GM12878 (cell line): ENCODE measurements around the gene ARL14EP. TPM values are rescaled to one million over a fixed set of nuclear protein-coding genes. Genes with fewer than 3 reads are reported as not detected.

Source experiments
- ATAC-seq: fragments of 200-7000 bp; cut with Tn5 transposase; 3 replicates; pipeline ENCODE4 v1.9.1; 2020; ENCODE audit warnings: mild to moderate bottlenecking, moderate library complexity
- BruUV-seq: library from RNA; stranded (reverse); fragments of 400-500 nt; replicated peaks from 2 replicates; lab custom pipeline; 2021; lab: Mats Ljungman, UMichigan
- CTCF ChIA-PET: fragments of 300-600 bp; sonication (Branson Sonifier 250); formaldehyde crosslinking; extraction: SDS; loops from one replicate; lab custom pipeline; 2021; ENCODE audit warnings: inconsistent platforms; lab: Yijun Ruan, JAX
- POLR2A ChIA-PET: fragments of 350-600 bp; formaldehyde crosslinking; extraction: SDS; loops from one replicate; lab custom pipeline; 2021; ENCODE audit warnings: inconsistent platforms; lab: Charles Lee
- RAD21 ChIA-PET: fragments of 300-600 bp; sonication (Branson Sonifier 250); formaldehyde crosslinking; loops from one replicate; lab custom pipeline; 2023; ENCODE audit warnings: antibody characterized with exemption; ENCODE audit not compliant: unreplicated experiment; lab: Charles Lee
- SMC1A ChIA-PET: fragments of 300-600 bp; sonication (Branson Sonifier 250); formaldehyde crosslinking; loops from one replicate; lab custom pipeline; 2023; ENCODE audit not compliant: unreplicated experiment, uncharacterized antibody; lab: Charles Lee
- DNase-seq: peaks from one replicate; pipeline ENCODE4 v3.0.0-alpha.2; 2011; ENCODE audit warnings: low read depth, low spot score
- FAIRE-seq: peaks from 3 replicates; lab custom pipeline; 2011; peaks lifted over from hg19 to GRCh38; lab: Jason Lieb, UNC
- H2AFZ ChIP-seq: 2 replicates; pipeline ENCODE4 v1.6.0; 2011; ENCODE audit warnings: low read depth, low read length, control low read depth; ENCODE audit not compliant: control insufficient read depth
- H3K27ac ChIP-seq: 2 replicates; pipeline ENCODE4 v1.5.1; 2011; ENCODE audit warnings: control low read depth; ENCODE audit not compliant: control insufficient read depth, insufficient read depth
- H3K27me3 ChIP-seq, 2 experiments: replicated peaks in 1 of 2; 2 replicates each; pipeline versions ENCODE4 v1.6.0 to v1.6.1; 2011; ENCODE audit warnings: low read length in 1 of 2; ENCODE audit not compliant: control insufficient read depth in 2 of 2, insufficient read depth in 2 of 2
- H3K36me3 ChIP-seq, 2 experiments: 2 replicates each; pipeline ENCODE4 v1.5.1; 2011; ENCODE audit warnings: low read length in 1 of 2; ENCODE audit not compliant: control insufficient read depth in 2 of 2, insufficient read depth in 2 of 2
- H3K4me1 ChIP-seq: 2 replicates; pipeline ENCODE4 v1.6.1; 2011; ENCODE audit warnings: mild to moderate bottlenecking, low read length, moderate library complexity, mixed read lengths; ENCODE audit not compliant: control insufficient read depth, insufficient read depth
- H3K4me2 ChIP-seq: 2 replicates; pipeline ENCODE4 v1.6.0; 2011; ENCODE audit warnings: control low read depth; ENCODE audit not compliant: control insufficient read depth, insufficient read depth
- H3K4me3 ChIP-seq: fragments of 200-600 bp; sonication (generic); 2 replicates; pipeline ENCODE4 v1.5.1; 2016
- H3K79me2 ChIP-seq: 2 replicates; pipeline ENCODE4 v1.6.0; 2011; ENCODE audit warnings: low read length; ENCODE audit not compliant: control insufficient read depth, insufficient read depth
- H3K9ac ChIP-seq: 2 replicates; pipeline ENCODE4 v1.8.0; 2011; ENCODE audit warnings: low read length, control low read depth, mixed read lengths; ENCODE audit not compliant: control insufficient read depth, insufficient read depth
- H3K9me3 ChIP-seq: replicated peaks from 3 replicates; pipeline ENCODE4 v1.5.1; 2011; ENCODE audit warnings: mild to moderate bottlenecking, low read length; ENCODE audit not compliant: control insufficient read depth, insufficient read depth
- H4K20me1 ChIP-seq: 2 replicates; pipeline ENCODE4 v1.6.0; 2011; ENCODE audit not compliant: control insufficient read depth, insufficient read depth
- ATF3 ChIP-seq: IDR thresholded peaks from 2 replicates; pipeline ENCODE4 v1.6.1; 2011; ENCODE audit warnings: low read depth, mild to moderate bottlenecking, low read length, moderate library complexity, borderline replicate concordance; ENCODE audit errors: extremely low read depth
- BCL3 ChIP-seq: IDR thresholded peaks from 2 replicates; pipeline ENCODE4 v1.6.1; 2011; ENCODE audit warnings: borderline replicate concordance, low read depth, mild to moderate bottlenecking, moderate library complexity, low read length; ENCODE audit not compliant: insufficient read depth, poor library complexity, severe bottlenecking
- EZH2 ChIP-seq: IDR thresholded peaks from 2 replicates; pipeline ENCODE4 v1.6.1; 2012; ENCODE audit warnings: low read depth, mild to moderate bottlenecking, control low read depth, inconsistent platforms, low read length, borderline replicate concordance; ENCODE audit not compliant: control insufficient read depth
- JUNB ChIP-seq: IDR thresholded peaks from 2 replicates; pipeline ENCODE4 v1.6.1; 2016; ENCODE audit warnings: antibody characterized with exemption, mild to moderate bottlenecking
- MYB ChIP-seq: fragments of 150-350 bp; IDR thresholded peaks from 2 replicates; pipeline ENCODE4 v1.6.1; 2014; ENCODE audit warnings: mild to moderate bottlenecking, low read depth, low read length, borderline replicate concordance
- NR2C1 ChIP-seq: fragments of 450-650 bp; IDR thresholded peaks from 2 replicates; pipeline ENCODE4 v1.6.1; 2017; ENCODE audit warnings: antibody characterized with exemption, mild to moderate bottlenecking, moderate library complexity
- PBX3 ChIP-seq: IDR thresholded peaks from 2 replicates; pipeline ENCODE4 v1.6.1; 2011; ENCODE audit warnings: mild to moderate bottlenecking, low read depth, low read length, moderate library complexity; ENCODE audit not compliant: insufficient replicate concordance
- SREBF1 ChIP-seq: IDR thresholded peaks from 2 replicates; pipeline ENCODE4 v1.6.1; 2012; ENCODE audit warnings: mild to moderate bottlenecking, low read length
- ZNF207 ChIP-seq: fragments of 450-650 bp; IDR thresholded peaks from 2 replicates; pipeline ENCODE4 v1.6.1; 2014; ENCODE audit warnings: antibody characterized with exemption, mild to moderate bottlenecking, borderline replicate concordance
- WGBS: methylation state at CpG from one replicate; pipeline ENCODE4 v1.1.6; 2016; ENCODE audit warnings: low lambda C conversion rate; ENCODE audit not compliant: insufficient replicate concordance, insufficient coverage; ENCODE audit errors: missing lambda C conversion rate; 5-methylcytosine and 5-hydroxymethylcytosine counted together
- in situ Hi-C: fragments of 300-500 bp; cut with MboI; formaldehyde crosslinking; loops from 9 replicates; pipeline ENCODE4 v1.14.3; 2018; ENCODE audit warnings: mixed read lengths
- intact Hi-C: fragments of 100-400 bp; cut with micrococcal nuclease; formaldehyde crosslinking; loops from one replicate; pipeline ENCODE4 v1.14.2; 2022; ENCODE audit not compliant: unreplicated experiment
- polyA plus RNA-seq, 11 experiments: library from polyadenylated mRNA; depleted of rRNA in 4 of 11; unstranded in 6 of 11; stranded (reverse) in 5 of 11; fragments of >200 nt; fragmentation: Nextera tagmentation in 4 of 11; fragmentation: Illumina TruSeq in 1 of 11; extraction: Ambion mirVana in 4 of 11; extraction: Trizol in 1 of 11; gene quantifications; 1 replicate in 1 of 11; 2 replicates in 10 of 11; pipeline versions ENCODE4 v1.2.1 to v1.2.3, GENCODE V29; 2011 to 2016; ENCODE audit warnings: inconsistent platforms in 2 of 11, missing spikeins in 2 of 11, low read depth in 1 of 11
- total RNA-seq, 4 experiments: library from RNA; depleted of rRNA in 3 of 4; stranded (reverse); fragments of >200 nt in 3 of 4; fragmentation: Illumina TruSeq in 1 of 4; extraction: Trizol in 1 of 4; gene quantifications; 2 replicates each; pipeline versions ENCODE4 v1.2.1 to v1.2.3, GENCODE V29; 2013 to 2021

The ARL14EP gene
- total and polyA plus RNA-seq, 10 of the 15 experiments (the other 5 are each of a cell fraction or from before 2014, with no cell fraction given) = 18.1 to 59.8 (median 42.8) TPM

GRCh38 chr11:30321321-30321720, 1.6 kb upstream of the ARL14EP start:
- 60% methylated on average over 4 of the region's 4 CpGs for WGBS
- Histone ChIP-seq H3K9me3 (no peaks in the 10 kb centered on the region), H4K20me1 (no peaks in the 10 kb centered on the region), H3K79me2 (peaks cover 34% of the 10 kb centered on the region), H3K4me2 (no peak overlapping the region), H3K36me3 (no peaks in the 10 kb centered on the region), H3K4me1 (peaks cover 10% of the 10 kb centered on the region; the same call in 1 of the 2 replicates), H3K9ac (no peak overlapping the region), H3K27ac (no peak overlapping the region), H3K4me3 (no peak overlapping the region), H2AFZ (no peak overlapping the region), H3K27me3 (no peaks in the 10 kb centered on the region)
- in situ Hi-C loops (no loop called here), intact Hi-C loops (loop anchor here (10.0 kb wide), 1 partner anchor 987 kb away; no protein-coding TSS in a partner anchor)
- SMC1A ChIA-PET = interaction anchor here (3.8 to 8.2 kb wide), 2 partner anchors 13 to 19 kb away, joined by 18 to 51 read pairs; no protein-coding TSS in a partner anchor
- FAIRE-seq (no peak), DNase-seq (no peak), ATAC-seq (no peak)
- no TSS peak for BruUV-seq
- CTCF ChIA-PET = interaction anchor here (0.6 to 6.3 kb wide), 3 partner anchors 14 to 1019 kb away, joined by 3 to 46 read pairs (median 20); no protein-coding TSS in a partner anchor
- TF ChIP-seq JUNB (no peak), NR2C1 (no peak), BCL3 (no peak), SREBF1 (no peak), MYB (no peak), PBX3 (no peak), ATF3 (no peak), ZNF207 (no peak), EZH2 (no peak)
- POLR2A ChIA-PET = interaction anchor here (1.6 to 7.1 kb wide), 2 partner anchors 10 to 19 kb away, joined by 3 to 42 read pairs; no protein-coding TSS in a partner anchor
- RAD21 ChIA-PET = interaction anchor here (0.9 to 6.5 kb wide), 3 partner anchors 8 to 23 kb away, joined by 3 to 38 read pairs (median 4); no protein-coding TSS in a partner anchor
